Spleen (tissue), 7 donors: ENCODE measurements around the gene BLOC1S5.

ENCODE experiments used
- CTCF ChIP-seq, 11 experiments: fragments of 200-600 bp in 7 of 11; fragments of 450-650 bp in 4 of 11; sonication (generic) in 4 of 11; IDR thresholded peaks in 8 of 11; conservative IDR thresholded peaks in 3 of 11; 1 replicate in 7 of 11; 2 replicates in 4 of 11; pipeline versions ENCODE4 v1.4.0 to v1.8.0; 2016 to 2021; ENCODE audit warnings: antibody characterized with exemption in 11 of 11, inconsistent platforms in 4 of 11, mild to moderate bottlenecking in 1 of 11
- POLR2A ChIP-seq, 3 donors: fragments of 450-650 bp; IDR thresholded peaks; one replicate each; pipeline ENCODE4 v1.5.1; 2017; ENCODE audit warnings: antibody characterized with exemption in 3 of 3, mild to moderate bottlenecking in 1 of 3
- POLR2AphosphoS5 ChIP-seq, 3 donors: sonication (generic); formaldehyde crosslinking; IDR thresholded peaks; one replicate each; pipeline ENCODE4 v1.5.1; 2017; ENCODE audit warnings: antibody characterized with exemption in 3 of 3
- donor health status: DM: no; HTN: no; CAD: no; lungs with moderate emphysema.
- donor health status: DM: no; HTN: no; CAD: no.
- donor health status: DM: no; HTN: no; CAD: no.

DNA sequence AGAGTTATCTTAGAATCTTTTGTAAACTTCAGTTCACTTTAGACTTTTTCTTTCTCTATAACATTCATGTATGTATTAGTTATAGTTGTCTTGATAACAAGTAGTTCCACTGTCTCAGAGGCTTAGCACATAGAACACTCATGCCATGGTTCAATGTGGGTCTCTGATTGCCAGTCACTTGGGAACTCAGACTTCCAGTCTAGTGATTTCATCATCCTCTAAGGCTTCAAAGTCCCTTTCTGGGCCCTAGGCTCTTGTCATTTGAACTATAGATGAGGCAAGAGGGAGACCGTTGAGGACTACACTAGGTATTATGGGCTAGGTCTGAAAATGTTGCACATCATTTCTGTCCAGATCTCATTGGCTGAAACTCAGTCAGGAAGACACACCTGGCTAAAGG, 46.5 kb upstream of the BLOC1S5 start:
- no peak for TF ChIP-seq CTCF (IDR thresholded peaks at IDR 0.05 in 8 of 11, conservative IDR thresholded peaks at IDR 0.05 in 3 of 11)
- no peak for TF ChIP-seq POLR2A (IDR thresholded peaks at IDR 0.05)
- no peak for TF ChIP-seq POLR2AphosphoS5 (IDR thresholded peaks at IDR 0.05)
